WTC11 (cell line): Measurements from ENCODE around the gene SP140. TPM values are rescaled to one million over a fixed set of nuclear protein-coding genes. Genes with fewer than 3 reads are reported as not detected.

Experiments
- ATAC-seq: fragments of 200-7000 bp; cut with Tn5 transposase; 2 replicates; pipeline ENCODE4 v1.10.0; 2021; ENCODE audit warnings: mild to moderate bottlenecking, moderate library complexity
- CTCF ChIA-PET: fragments of 300-600 bp; sonication (Branson Sonifier 250); formaldehyde crosslinking; loops from one replicate; lab custom pipeline; 2021; ENCODE audit warnings: antibody characterized with exemption; lab: Charles Lee
- POLR2A ChIA-PET: fragments of 350-600 bp; sonication (Branson Sonifier 250); formaldehyde crosslinking; loops from one replicate; lab custom pipeline; 2021; ENCODE audit warnings: antibody characterized with exemption; lab: Charles Lee
- DNase-seq: peaks from one replicate; pipeline ENCODE4 v3.0.0; 2021; ENCODE audit warnings: low spot score
- H3K27ac Mint-ChIP-seq: 2 replicates; pipeline ENCODE4 v1.8.0; 2021; ENCODE audit warnings: mixed read lengths
- H3K27me3 Mint-ChIP-seq: 2 replicates; pipeline ENCODE4 v1.8.0; 2021; ENCODE audit warnings: low read depth, mild to moderate bottlenecking, moderate library complexity, mixed read lengths
- H3K36me3 Mint-ChIP-seq: 2 replicates; pipeline ENCODE4 v1.8.0; 2021; ENCODE audit warnings: mixed read lengths
- H3K4me1 Mint-ChIP-seq: 2 replicates; pipeline ENCODE4 v1.8.0; 2022; ENCODE audit warnings: mixed read lengths
- H3K4me3 Mint-ChIP-seq: 2 replicates; pipeline ENCODE4 v1.8.0; 2021; ENCODE audit warnings: mild to moderate bottlenecking, moderate library complexity, mixed read lengths
- H3K9me3 Mint-ChIP-seq: 2 replicates; pipeline ENCODE4 v1.8.0; 2021; ENCODE audit warnings: mixed read lengths
- CREM ChIP-seq: sonication (generic); formaldehyde crosslinking; IDR thresholded peaks from 2 replicates; pipeline ENCODE4 v1.8.1; 2022; ENCODE audit warnings: mild to moderate bottlenecking, missing genetic modification reagents, moderate library complexity
- FOXP1 ChIP-seq: sonication (generic); formaldehyde crosslinking; IDR thresholded peaks from 2 replicates; pipeline ENCODE4 v1.8.0; 2022; ENCODE audit warnings: missing genetic modification reagents, mild to moderate bottlenecking, moderate library complexity, borderline replicate concordance
- IRF2 ChIP-seq: sonication (generic); formaldehyde crosslinking; IDR thresholded peaks from 2 replicates; pipeline ENCODE4 v1.8.0; 2022; ENCODE audit warnings: low read depth, missing genetic modification reagents, borderline replicate concordance
- RELA ChIP-seq: sonication (generic); formaldehyde crosslinking; IDR thresholded peaks from 2 replicates; pipeline ENCODE4 v1.8.1; 2022; ENCODE audit warnings: missing genetic modification reagents, mild to moderate bottlenecking, borderline replicate concordance
- TP53 ChIP-seq: sonication (generic); formaldehyde crosslinking; IDR thresholded peaks from 2 replicates; pipeline ENCODE4 v1.8.1; 2023; ENCODE audit warnings: mild to moderate bottlenecking, missing genetic modification reagents
- ZBTB21 ChIP-seq: sonication (generic); formaldehyde crosslinking; IDR thresholded peaks from 2 replicates; pipeline ENCODE4 v1.8.1; 2023; ENCODE audit warnings: mild to moderate bottlenecking, missing genetic modification reagents, borderline replicate concordance
- ZNF138 ChIP-seq: sonication (generic); formaldehyde crosslinking; conservative IDR thresholded peaks from 2 replicates; pipeline ENCODE4 v1.8.1; 2022; ENCODE audit warnings: mild to moderate bottlenecking, moderate library complexity, missing genetic modification reagents
- ZNF263 ChIP-seq: sonication (generic); formaldehyde crosslinking; IDR thresholded peaks from 2 replicates; pipeline ENCODE4 v1.8.1; 2022; ENCODE audit warnings: low read depth, mild to moderate bottlenecking, moderate library complexity, missing genetic modification reagents
- total RNA-seq: library from RNA; stranded (reverse); gene quantifications from 3 replicates; pipeline ENCODE4 v1.2.3, GENCODE V29; 2021
- TF ChIP-seq, protein P1 (sequence below): sonication (generic); formaldehyde crosslinking; IDR thresholded peaks from 2 replicates; pipeline ENCODE4 v1.8.1; 2022; ENCODE audit warnings: mild to moderate bottlenecking, missing genetic modification reagents, moderate library complexity, borderline replicate concordance
- TF ChIP-seq, protein P2 (sequence below): sonication (generic); formaldehyde crosslinking; IDR thresholded peaks from 2 replicates; pipeline ENCODE4 v1.8.1; 2022; ENCODE audit warnings: low read depth, mild to moderate bottlenecking, moderate library complexity, missing genetic modification reagents, borderline replicate concordance
- TF ChIP-seq, protein P3 (sequence below): fragments of 200-600 bp; IDR thresholded peaks from 2 replicates; pipeline ENCODE4 v1.8.0; 2022; ENCODE audit warnings: antibody characterized with exemption
- TF ChIP-seq, protein P4 (sequence below): sonication (generic); formaldehyde crosslinking; IDR thresholded peaks from 2 replicates; pipeline ENCODE4 v1.8.0; 2022; ENCODE audit warnings: missing genetic modification reagents
- TF ChIP-seq, protein P5 (sequence below): sonication (generic); formaldehyde crosslinking; IDR thresholded peaks from 2 replicates; pipeline ENCODE4 v1.8.1; 2022; ENCODE audit warnings: missing genetic modification reagents, borderline replicate concordance
- TF ChIP-seq, protein P6 (sequence below): fragments of 250-450 bp; sonication (Bioruptor Pico); IDR thresholded peaks from 2 replicates; pipeline ENCODE4 v1.9.0; 2021; ENCODE audit warnings: moderate library complexity, mild to moderate bottlenecking, inconsistent platforms, borderline replicate concordance

Gene SP140
- total RNA-seq, 1 experiment from 2014 or later = 0.66 TPM

DNA sequence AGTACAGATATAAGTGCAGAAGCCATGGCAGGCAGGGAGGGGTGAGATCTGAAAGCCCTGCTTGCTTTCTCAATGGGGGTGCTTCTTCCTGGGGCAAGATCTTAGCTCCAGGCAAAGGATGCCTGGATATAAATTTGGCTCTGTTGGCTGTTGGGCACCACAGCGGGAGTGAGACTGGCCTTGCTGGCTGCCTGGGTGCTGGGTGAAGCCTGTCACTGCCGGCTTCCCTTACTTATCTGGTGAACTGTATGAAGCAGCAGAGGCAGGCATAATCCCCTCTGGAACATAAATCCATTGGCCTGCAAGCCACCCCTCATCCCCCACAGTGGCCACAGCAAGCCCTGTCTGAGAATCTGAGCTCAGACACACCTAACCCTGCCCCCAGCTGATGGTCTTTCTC is 74.1 kb downstream of the SP140 start:
- H3K27me3 Mint-ChIP-seq = peaks cover 6% of the 10 kb centered on the region; the same call in 1 of the 2 replicates
- CTCF ChIA-PET = no interaction called here
- DNase-seq = no peak
- peaks cover 41% of the 10 kb centered on the region for H3K36me3 Mint-ChIP-seq
- H3K27ac Mint-ChIP-seq = no peak overlapping the region
- TF ChIP-seq, protein P1, sequence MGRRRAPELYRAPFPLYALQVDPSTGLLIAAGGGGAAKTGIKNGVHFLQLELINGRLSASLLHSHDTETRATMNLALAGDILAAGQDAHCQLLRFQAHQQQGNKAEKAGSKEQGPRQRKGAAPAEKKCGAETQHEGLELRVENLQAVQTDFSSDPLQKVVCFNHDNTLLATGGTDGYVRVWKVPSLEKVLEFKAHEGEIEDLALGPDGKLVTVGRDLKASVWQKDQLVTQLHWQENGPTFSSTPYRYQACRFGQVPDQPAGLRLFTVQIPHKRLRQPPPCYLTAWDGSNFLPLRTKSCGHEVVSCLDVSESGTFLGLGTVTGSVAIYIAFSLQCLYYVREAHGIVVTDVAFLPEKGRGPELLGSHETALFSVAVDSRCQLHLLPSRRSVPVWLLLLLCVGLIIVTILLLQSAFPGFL (CRISPR knock-in tag) = no peak
- no peak for TF ChIP-seq FOXP1 (CRISPR knock-in tag)
- TF ChIP-seq, protein P2, sequence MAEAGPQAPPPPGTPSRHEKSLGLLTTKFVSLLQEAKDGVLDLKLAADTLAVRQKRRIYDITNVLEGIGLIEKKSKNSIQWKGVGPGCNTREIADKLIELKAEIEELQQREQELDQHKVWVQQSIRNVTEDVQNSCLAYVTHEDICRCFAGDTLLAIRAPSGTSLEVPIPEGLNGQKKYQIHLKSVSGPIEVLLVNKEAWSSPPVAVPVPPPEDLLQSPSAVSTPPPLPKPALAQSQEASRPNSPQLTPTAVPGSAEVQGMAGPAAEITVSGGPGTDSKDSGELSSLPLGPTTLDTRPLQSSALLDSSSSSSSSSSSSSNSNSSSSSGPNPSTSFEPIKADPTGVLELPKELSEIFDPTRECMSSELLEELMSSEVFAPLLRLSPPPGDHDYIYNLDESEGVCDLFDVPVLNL = no peak
- no peak for TF ChIP-seq IRF2 (CRISPR knock-in tag)
- TF ChIP-seq, protein P3, sequence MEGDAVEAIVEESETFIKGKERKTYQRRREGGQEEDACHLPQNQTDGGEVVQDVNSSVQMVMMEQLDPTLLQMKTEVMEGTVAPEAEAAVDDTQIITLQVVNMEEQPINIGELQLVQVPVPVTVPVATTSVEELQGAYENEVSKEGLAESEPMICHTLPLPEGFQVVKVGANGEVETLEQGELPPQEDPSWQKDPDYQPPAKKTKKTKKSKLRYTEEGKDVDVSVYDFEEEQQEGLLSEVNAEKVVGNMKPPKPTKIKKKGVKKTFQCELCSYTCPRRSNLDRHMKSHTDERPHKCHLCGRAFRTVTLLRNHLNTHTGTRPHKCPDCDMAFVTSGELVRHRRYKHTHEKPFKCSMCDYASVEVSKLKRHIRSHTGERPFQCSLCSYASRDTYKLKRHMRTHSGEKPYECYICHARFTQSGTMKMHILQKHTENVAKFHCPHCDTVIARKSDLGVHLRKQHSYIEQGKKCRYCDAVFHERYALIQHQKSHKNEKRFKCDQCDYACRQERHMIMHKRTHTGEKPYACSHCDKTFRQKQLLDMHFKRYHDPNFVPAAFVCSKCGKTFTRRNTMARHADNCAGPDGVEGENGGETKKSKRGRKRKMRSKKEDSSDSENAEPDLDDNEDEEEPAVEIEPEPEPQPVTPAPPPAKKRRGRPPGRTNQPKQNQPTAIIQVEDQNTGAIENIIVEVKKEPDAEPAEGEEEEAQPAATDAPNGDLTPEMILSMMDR = no peak
- H3K9me3 Mint-ChIP-seq = peaks cover 72% of the 10 kb centered on the region
- peaks cover 3% of the 10 kb centered on the region for H3K4me1 Mint-ChIP-seq
- POLR2A ChIA-PET = no interaction called here
- H3K4me3 Mint-ChIP-seq = no peak overlapping the region
- ATAC-seq = no peak

DNA sequence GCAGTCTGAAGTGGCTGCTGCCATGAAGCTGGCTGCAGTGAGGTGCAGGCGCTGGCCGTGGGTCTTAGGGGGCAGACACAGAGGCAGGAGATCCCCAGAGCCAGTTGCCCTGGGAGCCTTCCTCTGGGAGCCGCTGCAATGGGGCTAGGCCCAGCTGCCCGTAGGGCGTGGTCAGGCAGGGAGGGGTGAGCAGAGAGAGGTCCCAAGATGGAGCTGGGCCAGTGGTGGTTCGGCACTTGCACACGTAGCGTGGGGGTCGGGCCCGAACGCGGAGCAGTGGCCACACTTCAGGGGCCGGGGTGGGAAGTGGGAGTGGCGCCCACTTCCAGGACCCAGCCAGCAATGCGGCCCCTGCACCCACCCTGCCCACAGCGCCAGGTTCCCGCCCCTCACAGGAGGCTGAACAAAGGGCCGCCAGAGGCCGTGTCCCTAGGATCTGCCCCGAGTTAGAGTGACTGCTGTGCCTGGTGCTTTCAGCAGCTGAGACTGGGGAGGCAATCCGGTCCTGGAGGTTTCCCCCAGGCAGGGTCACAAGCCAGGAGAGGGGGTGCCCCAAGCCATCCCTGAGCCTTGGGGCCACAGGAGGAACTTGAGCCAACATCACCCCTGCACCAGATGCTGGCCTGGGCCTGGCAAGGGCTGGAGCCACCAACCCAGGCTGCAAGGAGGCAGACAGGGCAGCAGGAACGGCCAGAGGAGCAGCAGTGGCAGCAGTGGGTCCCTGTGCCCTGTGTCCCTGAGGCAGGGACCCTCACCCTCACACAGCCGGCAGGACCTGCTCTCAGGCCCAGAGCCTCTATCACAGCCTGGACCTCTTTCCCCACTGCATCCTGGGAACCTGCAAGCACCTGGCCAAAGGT is 80.1 kb downstream of the SP140 start:
- peaks cover 42% of the 10 kb centered on the region for H3K9me3 Mint-ChIP-seq
- peaks cover 35% of the 10 kb centered on the region for H3K36me3 Mint-ChIP-seq
- ATAC-seq (no peak; the same call in 1 of the 2 replicates), DNase-seq (no peak)
- ChIA-PET CTCF (no interaction called here), POLR2A (no interaction called here)
- 0 out of 2 replicates have a peak, but pooled peaks cover 3% of the 10 kb centered on the region for H3K27me3 Mint-ChIP-seq
- H3K4me3 Mint-ChIP-seq = no peak overlapping the region
- H3K4me1 Mint-ChIP-seq = peaks cover 3% of the 10 kb centered on the region
- TF ChIP-seq TP53 (no peak), ZNF263 (CRISPR knock-in tag) (no peak), ZNF138 (CRISPR knock-in tag) (no peak), CREM (CRISPR knock-in tag) (no peak), ZBTB21 (CRISPR knock-in tag) (no peak), RELA (no peak)
- TF ChIP-seq, protein P4, sequence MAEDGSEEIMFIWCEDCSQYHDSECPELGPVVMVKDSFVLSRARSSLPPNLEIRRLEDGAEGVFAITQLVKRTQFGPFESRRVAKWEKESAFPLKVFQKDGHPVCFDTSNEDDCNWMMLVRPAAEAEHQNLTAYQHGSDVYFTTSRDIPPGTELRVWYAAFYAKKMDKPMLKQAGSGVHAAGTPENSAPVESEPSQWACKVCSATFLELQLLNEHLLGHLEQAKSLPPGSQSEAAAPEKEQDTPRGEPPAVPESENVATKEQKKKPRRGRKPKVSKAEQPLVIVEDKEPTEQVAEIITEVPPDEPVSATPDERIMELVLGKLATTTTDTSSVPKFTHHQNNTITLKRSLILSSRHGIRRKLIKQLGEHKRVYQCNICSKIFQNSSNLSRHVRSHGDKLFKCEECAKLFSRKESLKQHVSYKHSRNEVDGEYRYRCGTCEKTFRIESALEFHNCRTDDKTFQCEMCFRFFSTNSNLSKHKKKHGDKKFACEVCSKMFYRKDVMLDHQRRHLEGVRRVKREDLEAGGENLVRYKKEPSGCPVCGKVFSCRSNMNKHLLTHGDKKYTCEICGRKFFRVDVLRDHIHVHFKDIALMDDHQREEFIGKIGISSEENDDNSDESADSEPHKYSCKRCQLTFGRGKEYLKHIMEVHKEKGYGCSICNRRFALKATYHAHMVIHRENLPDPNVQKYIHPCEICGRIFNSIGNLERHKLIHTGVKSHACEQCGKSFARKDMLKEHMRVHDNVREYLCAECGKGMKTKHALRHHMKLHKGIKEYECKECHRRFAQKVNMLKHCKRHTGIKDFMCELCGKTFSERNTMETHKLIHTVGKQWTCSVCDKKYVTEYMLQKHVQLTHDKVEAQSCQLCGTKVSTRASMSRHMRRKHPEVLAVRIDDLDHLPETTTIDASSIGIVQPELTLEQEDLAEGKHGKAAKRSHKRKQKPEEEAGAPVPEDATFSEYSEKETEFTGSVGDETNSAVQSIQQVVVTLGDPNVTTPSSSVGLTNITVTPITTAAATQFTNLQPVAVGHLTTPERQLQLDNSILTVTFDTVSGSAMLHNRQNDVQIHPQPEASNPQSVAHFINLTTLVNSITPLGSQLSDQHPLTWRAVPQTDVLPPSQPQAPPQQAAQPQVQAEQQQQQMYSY (CRISPR knock-in tag) = no peak
- TF ChIP-seq, protein P5, sequence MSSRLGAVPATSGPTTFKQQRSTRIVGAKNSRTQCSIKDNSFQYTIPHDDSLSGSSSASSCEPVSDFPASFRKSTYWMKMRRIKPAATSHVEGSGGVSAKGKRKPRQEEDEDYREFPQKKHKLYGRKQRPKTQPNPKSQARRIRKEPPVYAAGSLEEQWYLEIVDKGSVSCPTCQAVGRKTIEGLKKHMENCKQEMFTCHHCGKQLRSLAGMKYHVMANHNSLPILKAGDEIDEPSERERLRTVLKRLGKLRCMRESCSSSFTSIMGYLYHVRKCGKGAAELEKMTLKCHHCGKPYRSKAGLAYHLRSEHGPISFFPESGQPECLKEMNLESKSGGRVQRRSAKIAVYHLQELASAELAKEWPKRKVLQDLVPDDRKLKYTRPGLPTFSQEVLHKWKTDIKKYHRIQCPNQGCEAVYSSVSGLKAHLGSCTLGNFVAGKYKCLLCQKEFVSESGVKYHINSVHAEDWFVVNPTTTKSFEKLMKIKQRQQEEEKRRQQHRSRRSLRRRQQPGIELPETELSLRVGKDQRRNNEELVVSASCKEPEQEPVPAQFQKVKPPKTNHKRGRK = no peak
- TF ChIP-seq, protein P6, sequence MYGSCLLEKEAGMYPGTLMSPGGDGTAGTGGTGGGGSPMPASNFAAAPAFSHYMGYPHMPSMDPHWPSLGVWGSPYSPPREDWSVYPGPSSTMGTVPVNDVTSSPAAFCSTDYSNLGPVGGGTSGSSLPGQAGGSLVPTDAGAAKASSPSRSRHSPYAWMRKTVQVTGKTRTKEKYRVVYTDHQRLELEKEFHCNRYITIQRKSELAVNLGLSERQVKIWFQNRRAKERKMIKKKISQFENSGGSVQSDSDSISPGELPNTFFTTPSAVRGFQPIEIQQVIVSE (CRISPR knock-in tag) = no peak
- H3K27ac Mint-ChIP-seq = no peak overlapping the region
